ENCODE data around the gene D2HGDH. TPM values are rescaled to one million over a fixed set of nuclear protein-coding genes. Genes with fewer than 3 reads are reported as not detected.

D2HGDH gene
- total and polyA plus RNA-seq, 2 of the 8 experiments (the other 6 are each of a cell fraction or from before 2014, with no cell fraction given) = 3.4 to 8.1 TPM

DNA sequence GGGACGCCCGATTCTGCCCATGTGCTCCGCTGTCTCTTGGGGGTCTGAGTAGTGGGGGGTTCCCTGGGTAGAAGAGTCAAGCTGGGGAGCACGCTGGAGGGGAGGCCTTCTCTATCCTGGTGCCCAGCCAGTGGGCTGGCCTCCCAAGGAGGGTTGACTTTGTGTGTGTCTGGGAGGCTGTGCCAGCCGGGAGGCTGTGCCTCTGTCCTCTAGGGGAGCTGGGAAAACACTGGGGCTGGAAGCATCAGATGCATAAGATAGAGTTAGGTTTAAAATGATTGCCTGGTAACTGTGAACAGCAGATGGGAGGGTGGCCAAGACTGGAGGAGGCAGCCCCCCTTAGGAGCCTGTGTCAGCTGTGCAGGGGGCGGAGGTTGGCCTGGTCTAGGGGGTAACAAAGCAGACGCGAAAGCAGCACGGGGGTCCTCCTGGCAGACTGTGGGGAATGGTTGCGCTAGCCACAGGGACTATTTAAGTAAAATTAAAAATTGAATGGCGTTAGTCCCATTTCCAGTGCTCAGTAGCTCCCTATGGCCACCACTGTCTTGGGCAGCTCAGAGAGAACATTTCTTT lies 31.3 kb upstream of the D2HGDH start (continued):
- no peak for TF ChIP-seq RNF2 (IDR thresholded peaks at IDR 0.05; ENCODE audit: borderline replicate concordance, low read depth, low read length, missing control alignments, poor library complexity, severe bottlenecking)
- no peak for TF ChIP-seq CREB1 (IDR thresholded peaks at IDR 0.05)
- TF ChIP-seq GTF2F1 (IDR thresholded peaks at IDR 0.05; ENCODE audit: borderline replicate concordance, low read depth, low read length) = no peak
